ENCODE results near the gene CCDC9. TPM values are rescaled to one million over a fixed set of nuclear protein-coding genes. Genes with fewer than 3 reads are reported as not detected.

Gene CCDC9
- total and polyA plus RNA-seq, 2 of the 13 experiments (the other 11 are each of a cell fraction or from before 2014, with no cell fraction given), result 2.9 to 6.3 TPM

DNA sequence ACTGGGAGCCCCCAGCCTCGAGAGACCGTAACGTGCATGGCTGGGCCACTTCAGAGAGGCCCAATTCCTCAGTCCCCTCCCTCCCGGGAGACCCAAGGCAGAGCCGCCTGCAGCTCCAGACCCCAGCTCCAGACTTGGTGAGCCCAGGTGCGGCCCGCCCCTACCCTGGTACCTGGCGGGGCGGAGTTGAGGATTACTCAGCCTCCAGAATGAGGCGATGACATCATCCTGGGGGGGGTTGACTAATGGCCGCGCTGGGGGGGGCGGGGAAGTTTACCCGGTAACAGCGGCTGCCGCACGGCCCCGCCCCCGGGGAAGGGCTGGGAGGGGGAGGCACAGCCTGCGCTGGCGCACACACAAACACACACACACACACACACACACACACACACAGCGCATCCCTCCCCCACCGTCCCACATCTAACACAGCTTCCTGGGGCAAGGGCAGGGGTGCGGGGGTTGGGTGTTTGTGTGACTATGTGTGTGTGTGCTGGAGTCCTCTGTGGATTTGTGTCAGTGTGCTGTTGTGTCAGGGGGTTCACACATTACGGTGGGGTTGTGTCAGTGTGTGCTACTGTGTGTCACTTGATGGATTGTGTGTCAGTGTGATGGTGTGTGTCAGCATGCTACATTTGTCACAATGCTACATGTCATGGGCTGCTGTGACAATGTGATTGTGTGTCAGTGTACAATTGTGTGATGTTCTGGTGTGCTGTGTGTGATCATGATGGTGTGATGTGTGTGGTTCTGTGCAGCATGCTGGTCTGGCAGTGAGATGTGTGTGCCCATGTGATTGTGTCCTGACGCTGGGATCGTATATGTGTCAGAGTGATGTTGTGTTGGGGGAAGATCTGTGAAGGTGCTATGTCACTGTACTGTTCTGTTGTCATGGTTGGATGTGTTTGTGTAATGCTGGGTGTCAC, 15.1 kb upstream of the CCDC9 start (continued):
- TF ChIP-seq, protein P1, sequence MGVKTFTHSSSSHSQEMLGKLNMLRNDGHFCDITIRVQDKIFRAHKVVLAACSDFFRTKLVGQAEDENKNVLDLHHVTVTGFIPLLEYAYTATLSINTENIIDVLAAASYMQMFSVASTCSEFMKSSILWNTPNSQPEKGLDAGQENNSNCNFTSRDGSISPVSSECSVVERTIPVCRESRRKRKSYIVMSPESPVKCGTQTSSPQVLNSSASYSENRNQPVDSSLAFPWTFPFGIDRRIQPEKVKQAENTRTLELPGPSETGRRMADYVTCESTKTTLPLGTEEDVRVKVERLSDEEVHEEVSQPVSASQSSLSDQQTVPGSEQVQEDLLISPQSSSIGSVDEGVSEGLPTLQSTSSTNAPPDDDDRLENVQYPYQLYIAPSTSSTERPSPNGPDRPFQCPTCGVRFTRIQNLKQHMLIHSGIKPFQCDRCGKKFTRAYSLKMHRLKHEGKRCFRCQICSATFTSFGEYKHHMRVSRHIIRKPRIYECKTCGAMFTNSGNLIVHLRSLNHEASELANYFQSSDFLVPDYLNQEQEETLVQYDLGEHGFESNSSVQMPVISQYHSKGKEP (CRISPR knock-in tag; IDR thresholded peaks at IDR 0.05), result no peak
- TF ChIP-seq POLR2AphosphoS2 (IDR thresholded peaks at IDR 0.05; ENCODE audit: low read depth, low read length) (no peak), ZNF747 (CRISPR knock-in tag; IDR thresholded peaks at IDR 0.05; ENCODE audit: borderline replicate concordance) (no peak; the same call in 1 of the 2 replicates), ZNF333 (CRISPR knock-in tag; IDR thresholded peaks at IDR 0.05; ENCODE audit: borderline replicate concordance) (no peak), MBD4 (IDR thresholded peaks at IDR 0.05; ENCODE audit: borderline replicate concordance, low read length) (no peak), SIX1 (CRISPR knock-in tag; IDR thresholded peaks at IDR 0.05; ENCODE audit: borderline replicate concordance) (no peak), ZHX2 (IDR thresholded peaks at IDR 0.05; ENCODE audit: low read depth) (no peak), ZHX2 (CRISPR knock-in tag; IDR thresholded peaks at IDR 0.05; ENCODE audit: borderline replicate concordance) (no peak), PRDM10 (CRISPR knock-in tag; IDR thresholded peaks at IDR 0.05; ENCODE audit: low read depth) (no peak), CBX5 (CRISPR knock-in tag; IDR thresholded peaks at IDR 0.05; ENCODE audit: borderline replicate concordance) (no peak), AGO1 (IDR thresholded peaks at IDR 0.05; ENCODE audit: low read depth, low read length, poor library complexity, severe bottlenecking) (no peak)
- TF ChIP-seq, protein P2, sequence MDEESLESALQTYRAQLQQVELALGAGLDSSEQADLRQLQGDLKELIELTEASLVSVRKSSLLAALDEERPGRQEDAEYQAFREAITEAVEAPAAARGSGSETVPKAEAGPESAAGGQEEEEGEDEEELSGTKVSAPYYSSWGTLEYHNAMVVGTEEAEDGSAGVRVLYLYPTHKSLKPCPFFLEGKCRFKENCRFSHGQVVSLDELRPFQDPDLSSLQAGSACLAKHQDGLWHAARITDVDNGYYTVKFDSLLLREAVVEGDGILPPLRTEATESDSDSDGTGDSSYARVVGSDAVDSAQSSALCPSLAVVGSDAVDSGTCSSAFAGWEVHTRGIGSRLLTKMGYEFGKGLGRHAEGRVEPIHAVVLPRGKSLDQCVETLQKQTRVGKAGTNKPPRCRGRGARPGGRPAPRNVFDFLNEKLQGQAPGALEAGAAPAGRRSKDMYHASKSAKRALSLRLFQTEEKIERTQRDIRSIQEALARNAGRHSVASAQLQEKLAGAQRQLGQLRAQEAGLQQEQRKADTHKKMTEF (CRISPR knock-in tag; IDR thresholded peaks at IDR 0.05), result no peak
